Thyroid gland (tissue), 4 donors: ENCODE data around the gene RAMAC.

Experiments used
- POLR2A ChIP-seq, 2 donors: fragments of 450-650 bp; IDR thresholded peaks; one replicate each; pipeline ENCODE4 v1.6.1; 2017; ENCODE audit warnings: antibody characterized with exemption in 2 of 2, mild to moderate bottlenecking in 2 of 2, moderate library complexity in 1 of 2
- TF ChIP-seq, protein P1 (sequence below), 6 experiments: fragments of 200-600 bp in 3 of 6; fragments of 450-650 bp in 3 of 6; sonication (generic) in 3 of 6; IDR thresholded peaks; one replicate each; pipeline ENCODE4 v1.5.1; 2016 to 2019; ENCODE audit warnings: antibody characterized with exemption in 6 of 6, mild to moderate bottlenecking in 2 of 6, inconsistent platforms in 1 of 6, moderate library complexity in 1 of 6

DNA sequence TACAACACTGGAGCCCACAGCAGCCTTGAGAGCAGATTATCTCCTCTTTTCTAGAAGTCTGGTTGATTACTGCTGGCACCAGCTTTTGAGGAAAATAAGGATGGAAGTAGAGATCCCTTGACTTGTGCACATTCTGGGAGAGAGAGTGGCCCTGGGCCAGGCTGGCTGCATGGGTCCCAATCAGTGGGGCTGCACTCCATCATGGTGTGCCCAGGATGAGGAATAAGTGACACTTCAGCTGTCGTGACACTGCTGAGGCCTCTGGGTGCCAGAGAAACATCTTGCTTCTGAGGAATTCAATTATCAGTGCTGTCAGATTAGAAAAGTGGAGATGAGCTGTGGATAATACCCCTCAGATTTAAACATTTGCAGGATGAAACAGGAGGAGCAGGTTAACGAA lies 9.1 kb downstream of the RAMAC start:
- no peak for TF ChIP-seq POLR2A (IDR thresholded peaks at IDR 0.05)
- TF ChIP-seq, protein P1, sequence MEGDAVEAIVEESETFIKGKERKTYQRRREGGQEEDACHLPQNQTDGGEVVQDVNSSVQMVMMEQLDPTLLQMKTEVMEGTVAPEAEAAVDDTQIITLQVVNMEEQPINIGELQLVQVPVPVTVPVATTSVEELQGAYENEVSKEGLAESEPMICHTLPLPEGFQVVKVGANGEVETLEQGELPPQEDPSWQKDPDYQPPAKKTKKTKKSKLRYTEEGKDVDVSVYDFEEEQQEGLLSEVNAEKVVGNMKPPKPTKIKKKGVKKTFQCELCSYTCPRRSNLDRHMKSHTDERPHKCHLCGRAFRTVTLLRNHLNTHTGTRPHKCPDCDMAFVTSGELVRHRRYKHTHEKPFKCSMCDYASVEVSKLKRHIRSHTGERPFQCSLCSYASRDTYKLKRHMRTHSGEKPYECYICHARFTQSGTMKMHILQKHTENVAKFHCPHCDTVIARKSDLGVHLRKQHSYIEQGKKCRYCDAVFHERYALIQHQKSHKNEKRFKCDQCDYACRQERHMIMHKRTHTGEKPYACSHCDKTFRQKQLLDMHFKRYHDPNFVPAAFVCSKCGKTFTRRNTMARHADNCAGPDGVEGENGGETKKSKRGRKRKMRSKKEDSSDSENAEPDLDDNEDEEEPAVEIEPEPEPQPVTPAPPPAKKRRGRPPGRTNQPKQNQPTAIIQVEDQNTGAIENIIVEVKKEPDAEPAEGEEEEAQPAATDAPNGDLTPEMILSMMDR (IDR thresholded peaks at IDR 0.05): no peak
